ENCODE results near the gene ZNF865. TPM values are rescaled to one million over a fixed set of nuclear protein-coding genes. Genes with fewer than 3 reads are reported as not detected.

Gene ZNF865
- total and polyA plus RNA-seq, 2 of the 8 experiments (the other 6 are each of a cell fraction or from before 2014, with no cell fraction given) = 3.5 to 13.6 TPM

DNA sequence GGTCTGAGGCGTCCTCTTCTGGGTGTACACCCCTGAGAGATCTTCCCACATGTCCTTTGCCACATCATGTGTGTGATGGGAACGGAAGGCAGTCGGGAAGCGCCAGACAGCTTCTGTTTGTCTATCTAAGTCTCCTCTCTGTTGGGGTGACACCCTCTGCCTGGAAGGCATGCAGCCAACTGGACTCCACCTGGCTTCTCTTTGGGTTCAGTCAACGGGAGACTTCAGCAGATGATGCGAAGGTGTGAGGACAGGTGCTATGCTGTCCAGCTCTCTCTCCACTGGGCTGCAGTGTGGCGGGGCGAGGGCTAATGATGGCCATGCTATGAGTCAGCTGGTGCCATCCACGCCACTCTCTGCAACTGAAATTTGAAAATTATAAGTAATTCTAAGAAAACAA, 45.8 kb upstream of the ZNF865 start (continued):
- TF ChIP-seq, protein P1, sequence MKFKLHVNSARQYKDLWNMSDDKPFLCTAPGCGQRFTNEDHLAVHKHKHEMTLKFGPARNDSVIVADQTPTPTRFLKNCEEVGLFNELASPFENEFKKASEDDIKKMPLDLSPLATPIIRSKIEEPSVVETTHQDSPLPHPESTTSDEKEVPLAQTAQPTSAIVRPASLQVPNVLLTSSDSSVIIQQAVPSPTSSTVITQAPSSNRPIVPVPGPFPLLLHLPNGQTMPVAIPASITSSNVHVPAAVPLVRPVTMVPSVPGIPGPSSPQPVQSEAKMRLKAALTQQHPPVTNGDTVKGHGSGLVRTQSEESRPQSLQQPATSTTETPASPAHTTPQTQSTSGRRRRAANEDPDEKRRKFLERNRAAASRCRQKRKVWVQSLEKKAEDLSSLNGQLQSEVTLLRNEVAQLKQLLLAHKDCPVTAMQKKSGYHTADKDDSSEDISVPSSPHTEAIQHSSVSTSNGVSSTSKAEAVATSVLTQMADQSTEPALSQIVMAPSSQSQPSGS (IDR thresholded peaks at IDR 0.05; ENCODE audit: low read length) = no peak
- no peak for TF ChIP-seq CTBP2 (IDR thresholded peaks at IDR 0.05; ENCODE audit: borderline replicate concordance, insufficient read depth, insufficient read length, low read length)
- TF ChIP-seq RXRA (IDR thresholded peaks at IDR 0.05; ENCODE audit: insufficient read depth, low read depth, low read length) = no peak

Measured in H1 (cell line).